Measurements from ENCODE around the gene IFT57.

IFT57 gene

DNA sequence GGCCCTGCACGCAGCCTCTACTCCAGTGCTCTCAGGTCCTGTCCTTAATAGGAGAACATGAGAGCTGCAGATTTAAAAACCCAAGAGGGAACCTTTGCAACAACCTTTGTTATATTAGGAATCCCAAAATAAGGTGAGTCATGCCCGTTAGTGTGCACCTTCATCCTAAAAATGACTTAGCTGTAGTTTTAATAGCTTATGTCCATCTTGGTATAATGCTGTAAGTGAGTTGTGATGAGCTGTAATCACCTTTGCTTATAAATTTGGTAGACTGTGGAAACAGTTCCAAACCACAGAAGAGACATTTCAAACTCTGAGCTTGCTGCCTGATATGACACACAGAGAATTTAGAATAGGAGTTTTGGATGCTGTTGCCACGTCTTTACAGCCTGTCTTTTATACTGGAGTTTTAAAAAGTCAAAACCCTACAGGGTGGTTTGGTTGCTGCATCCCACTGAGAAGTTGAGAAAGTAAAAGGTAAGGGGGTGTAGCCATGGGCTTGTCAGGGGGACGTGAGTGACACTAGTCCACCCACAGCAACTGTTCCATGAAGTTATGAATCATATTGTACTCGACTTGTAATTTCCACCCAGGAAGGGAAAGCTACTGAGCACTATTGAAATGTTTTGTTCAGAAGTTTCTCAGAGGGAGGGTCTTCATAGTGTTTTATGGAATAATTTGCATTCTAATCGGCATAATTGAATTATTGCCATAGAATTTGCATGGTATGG lies 104.0 kb downstream of the IFT57 start:
- CTCF ChIA-PET: no interaction called here

DNA sequence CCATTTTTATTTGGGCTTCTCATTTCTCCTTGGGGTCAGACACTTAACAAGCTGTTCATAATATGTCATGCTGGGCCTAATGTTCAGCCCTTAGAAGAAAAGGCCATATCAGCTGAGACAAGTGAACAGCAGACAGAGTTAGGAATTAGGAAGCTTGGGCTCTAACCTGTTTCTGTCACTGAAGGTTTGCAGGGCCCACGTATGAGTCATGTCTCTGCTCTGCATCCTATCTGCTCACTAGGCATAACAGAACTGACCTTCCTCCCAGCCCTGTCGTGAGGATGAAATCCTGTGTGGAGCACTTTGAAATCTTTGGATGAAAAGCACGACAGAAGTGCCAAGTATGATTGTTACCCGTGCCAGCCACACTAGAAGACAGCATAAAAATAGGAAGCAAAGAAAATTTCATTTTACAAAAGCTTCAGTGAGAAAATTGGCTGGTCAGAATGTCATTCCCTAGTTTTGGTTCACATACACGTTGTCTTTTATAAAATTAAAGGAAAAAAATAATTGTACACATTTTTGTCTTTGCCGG lies 104.9 kb downstream of the IFT57 start:
- ChIA-PET POLR2A (no interaction called here), CTCF (no interaction called here)
- no peak for DNase-seq (ENCODE audit: extremely low spot score)
- TF ChIP-seq NFRKB (IDR thresholded peaks at IDR 0.05) (no peak), FOXK2 (IDR thresholded peaks at IDR 0.05) (no peak), FOXM1 (IDR thresholded peaks at IDR 0.05; ENCODE audit: borderline replicate concordance) (no peak), ARNT (IDR thresholded peaks at IDR 0.05) (no peak), SUZ12 (IDR thresholded peaks at IDR 0.05) (no peak), BHLHE40 (IDR thresholded peaks at IDR 0.05; ENCODE audit: borderline replicate concordance) (no peak), ZNF384 (IDR thresholded peaks at IDR 0.05) (no peak), LEF1 (IDR thresholded peaks at IDR 0.05; ENCODE audit: borderline replicate concordance) (no peak), FOXA1 (IDR thresholded peaks at IDR 0.05) (no peak), SP1 (IDR thresholded peaks at IDR 0.05) (no peak)

More for the DNA sequence above, 104.0 kb downstream of the IFT57 start:
- POLR2A ChIA-PET: no interaction called here
- DNase-seq (ENCODE audit: extremely low spot score): no peak
- TF ChIP-seq LEF1 (IDR thresholded peaks at IDR 0.05; ENCODE audit: borderline replicate concordance) (no peak), ZNF384 (IDR thresholded peaks at IDR 0.05) (no peak), FOXA1 (IDR thresholded peaks at IDR 0.05) (no peak)

DNA sequence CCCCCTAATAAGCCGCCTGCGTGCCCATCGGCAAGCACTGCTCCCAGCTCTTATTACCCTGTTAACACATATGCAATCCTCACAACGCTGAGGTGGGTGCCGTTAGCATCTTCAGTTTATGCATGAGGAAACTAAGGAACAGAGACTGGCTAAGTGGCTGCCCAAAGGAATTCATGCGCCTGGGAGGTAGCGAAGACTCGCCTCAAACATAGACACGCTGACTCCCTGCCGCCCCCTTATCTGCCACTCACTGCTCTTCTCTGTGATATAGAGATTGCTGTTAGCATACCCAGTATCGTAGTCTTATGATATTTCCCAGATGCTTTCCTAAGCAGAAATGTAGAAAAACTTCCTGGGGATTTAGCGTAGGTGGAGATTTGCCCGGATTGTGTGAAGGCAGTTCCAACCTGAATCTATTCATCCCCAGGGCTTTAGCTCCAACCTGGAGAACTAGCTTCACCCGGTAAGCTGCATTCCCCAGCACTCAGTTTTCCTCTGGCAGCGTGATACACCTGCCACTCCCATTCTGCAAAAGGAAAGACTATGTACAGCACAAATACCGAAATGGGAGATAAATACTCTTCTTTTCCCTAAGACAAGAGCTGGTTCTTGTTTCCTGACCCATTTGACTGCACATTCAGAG lies 107.7 kb downstream of the IFT57 start:
- ChIA-PET POLR2A (no interaction called here), CTCF (interaction anchor here (0.6 to 1.1 kb wide), 2 partner anchors 11 to 12 kb away, joined by 3 read pairs; no protein-coding TSS in a partner anchor)
- TF ChIP-seq FOXK2 (IDR thresholded peaks at IDR 0.05) (no peak), FOXM1 (IDR thresholded peaks at IDR 0.05; ENCODE audit: borderline replicate concordance) (no peak), TARDBP (IDR thresholded peaks at IDR 0.05) (no peak), BHLHE40 (IDR thresholded peaks at IDR 0.05; ENCODE audit: borderline replicate concordance) (no peak), LEF1 (IDR thresholded peaks at IDR 0.05; ENCODE audit: borderline replicate concordance) (no peak), ZNF384 (IDR thresholded peaks at IDR 0.05) (no peak), FOXA1 (IDR thresholded peaks at IDR 0.05) (no peak), L3MBTL2 (conservative IDR thresholded peaks at IDR 0.05) (no peak), SP1 (IDR thresholded peaks at IDR 0.05) (no peak), ARNT (IDR thresholded peaks at IDR 0.05) (no peak), HDGF (IDR thresholded peaks at IDR 0.05; ENCODE audit: borderline replicate concordance) (no peak), CTBP1 (IDR thresholded peaks at IDR 0.05; ENCODE audit: borderline replicate concordance) (no peak), ELF4 (IDR thresholded peaks at IDR 0.05) (no peak), NFRKB (IDR thresholded peaks at IDR 0.05) (no peak), SUZ12 (IDR thresholded peaks at IDR 0.05) (no peak)
- TF ChIP-seq, protein P1, sequence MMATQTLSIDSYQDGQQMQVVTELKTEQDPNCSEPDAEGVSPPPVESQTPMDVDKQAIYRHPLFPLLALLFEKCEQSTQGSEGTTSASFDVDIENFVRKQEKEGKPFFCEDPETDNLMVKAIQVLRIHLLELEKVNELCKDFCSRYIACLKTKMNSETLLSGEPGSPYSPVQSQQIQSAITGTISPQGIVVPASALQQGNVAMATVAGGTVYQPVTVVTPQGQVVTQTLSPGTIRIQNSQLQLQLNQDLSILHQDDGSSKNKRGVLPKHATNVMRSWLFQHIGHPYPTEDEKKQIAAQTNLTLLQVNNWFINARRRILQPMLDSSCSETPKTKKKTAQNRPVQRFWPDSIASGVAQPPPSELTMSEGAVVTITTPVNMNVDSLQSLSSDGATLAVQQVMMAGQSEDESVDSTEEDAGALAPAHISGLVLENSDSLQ (IDR thresholded peaks at IDR 0.05): no peak
- DNase-seq (ENCODE audit: extremely low spot score): no peak

DNA sequence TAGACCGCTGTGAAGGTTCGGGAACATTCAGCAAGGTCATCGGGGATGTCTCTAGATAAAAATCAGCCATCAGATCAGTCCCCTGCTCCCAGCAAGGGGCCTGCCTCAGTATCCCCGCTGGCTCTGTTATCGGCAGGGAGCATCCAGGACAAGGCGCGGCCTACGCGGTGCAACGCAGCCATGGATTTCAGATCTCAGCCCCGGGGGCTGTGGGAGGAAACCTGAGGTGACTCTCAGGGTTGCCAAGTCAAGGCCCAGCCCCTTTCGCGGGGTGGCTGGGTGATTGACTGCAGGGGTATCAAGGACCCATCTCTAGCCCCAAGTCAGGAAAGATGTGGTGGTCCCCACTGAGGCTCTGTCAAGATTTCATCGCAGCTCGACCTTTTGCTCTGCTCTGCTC lies 108.2 kb downstream of the IFT57 start:
- DNase-seq (ENCODE audit: extremely low spot score): no peak
- ChIA-PET POLR2A (no interaction called here), CTCF (no interaction called here)
- TF ChIP-seq TARDBP (IDR thresholded peaks at IDR 0.05): no peak
- TF ChIP-seq ZNF384 (IDR thresholded peaks at IDR 0.05): no peak
- TF ChIP-seq BHLHE40 (IDR thresholded peaks at IDR 0.05; ENCODE audit: borderline replicate concordance): no peak
- no peak for TF ChIP-seq SUZ12 (IDR thresholded peaks at IDR 0.05)

DNA sequence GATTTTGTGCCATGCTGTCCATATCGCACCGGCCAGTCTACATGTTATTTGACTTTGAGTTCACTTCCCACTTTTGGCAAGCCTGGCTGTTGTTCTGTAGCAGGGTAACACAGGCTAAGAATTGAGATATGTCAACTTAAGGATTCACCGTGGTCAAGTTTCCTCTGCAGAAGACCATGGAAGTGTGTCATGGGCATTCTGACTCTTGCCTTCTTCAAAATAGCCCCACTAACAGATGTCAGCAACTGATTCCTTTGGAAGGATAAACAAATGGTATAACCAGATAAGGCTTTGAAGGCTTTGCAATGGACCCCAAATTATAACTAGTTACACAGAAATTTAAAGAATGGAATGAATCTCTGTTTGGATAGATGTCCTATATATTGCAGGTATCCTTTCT lies 111.3 kb downstream of the IFT57 start:
- no peak for DNase-seq (ENCODE audit: extremely low spot score)
- TF ChIP-seq L3MBTL2 (conservative IDR thresholded peaks at IDR 0.05) (no peak), FOXM1 (IDR thresholded peaks at IDR 0.05; ENCODE audit: borderline replicate concordance) (no peak), TARDBP (IDR thresholded peaks at IDR 0.05) (no peak), ELF4 (IDR thresholded peaks at IDR 0.05) (no peak), NFRKB (IDR thresholded peaks at IDR 0.05) (no peak), CTBP1 (IDR thresholded peaks at IDR 0.05; ENCODE audit: borderline replicate concordance) (no peak), SUZ12 (IDR thresholded peaks at IDR 0.05) (no peak), BHLHE40 (IDR thresholded peaks at IDR 0.05; ENCODE audit: borderline replicate concordance) (no peak)
- ChIA-PET CTCF (no interaction called here), POLR2A (no interaction called here)

All from HEK293T (cell line).